ENCODE data around the gene ADCY9. TPM values are rescaled to one million over a fixed set of nuclear protein-coding genes. Genes with fewer than 3 reads are reported as not detected.
"Not testable (repeated sequence)": the region's sequence is repeated elsewhere in the genome, so short reads cannot be mapped to it uniquely, and the experiment has no call there.

The ADCY9 gene
- total RNA-seq, 2 donors from 2014 or later = 7.2 to 58.3 TPM

DNA sequence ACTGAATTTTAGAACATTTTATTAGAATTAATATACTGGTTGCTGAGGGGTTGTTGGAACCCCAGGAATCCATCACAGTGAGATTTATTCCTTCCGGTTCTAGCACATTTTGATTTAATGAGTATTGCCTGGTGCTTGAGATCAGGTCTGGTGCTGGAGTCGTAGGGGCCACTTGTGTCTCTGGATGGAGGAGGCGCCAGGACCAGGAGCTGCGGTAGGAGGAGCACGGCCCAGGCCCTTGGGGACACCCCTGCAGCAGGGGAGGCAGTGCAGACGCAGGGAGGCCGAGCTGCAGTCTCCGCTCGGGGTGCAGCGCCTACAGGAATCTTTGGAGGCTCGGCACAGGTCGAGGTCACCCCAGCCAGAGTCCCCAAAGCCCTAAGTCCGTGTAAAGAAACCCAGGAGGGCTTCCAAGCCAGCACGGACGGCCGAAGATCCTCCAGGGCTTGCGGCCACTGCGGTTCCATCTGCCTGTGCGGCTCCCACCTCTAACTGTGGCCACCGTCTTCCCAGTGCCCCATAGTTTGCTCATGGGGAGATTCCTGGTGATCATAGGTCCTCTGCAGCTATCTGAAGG lies 169.6 kb downstream of the ADCY9 start:
- no peak for TF ChIP-seq POLR2AphosphoS5 (IDR thresholded peaks at IDR 0.05)
- TF ChIP-seq, protein P1, sequence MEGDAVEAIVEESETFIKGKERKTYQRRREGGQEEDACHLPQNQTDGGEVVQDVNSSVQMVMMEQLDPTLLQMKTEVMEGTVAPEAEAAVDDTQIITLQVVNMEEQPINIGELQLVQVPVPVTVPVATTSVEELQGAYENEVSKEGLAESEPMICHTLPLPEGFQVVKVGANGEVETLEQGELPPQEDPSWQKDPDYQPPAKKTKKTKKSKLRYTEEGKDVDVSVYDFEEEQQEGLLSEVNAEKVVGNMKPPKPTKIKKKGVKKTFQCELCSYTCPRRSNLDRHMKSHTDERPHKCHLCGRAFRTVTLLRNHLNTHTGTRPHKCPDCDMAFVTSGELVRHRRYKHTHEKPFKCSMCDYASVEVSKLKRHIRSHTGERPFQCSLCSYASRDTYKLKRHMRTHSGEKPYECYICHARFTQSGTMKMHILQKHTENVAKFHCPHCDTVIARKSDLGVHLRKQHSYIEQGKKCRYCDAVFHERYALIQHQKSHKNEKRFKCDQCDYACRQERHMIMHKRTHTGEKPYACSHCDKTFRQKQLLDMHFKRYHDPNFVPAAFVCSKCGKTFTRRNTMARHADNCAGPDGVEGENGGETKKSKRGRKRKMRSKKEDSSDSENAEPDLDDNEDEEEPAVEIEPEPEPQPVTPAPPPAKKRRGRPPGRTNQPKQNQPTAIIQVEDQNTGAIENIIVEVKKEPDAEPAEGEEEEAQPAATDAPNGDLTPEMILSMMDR (IDR thresholded peaks at IDR 0.05) = no peak
- TF ChIP-seq POLR2A (IDR thresholded peaks at IDR 0.05) = no peak
- intact Hi-C loops (cut with DNase I) = no loop called here

DNA sequence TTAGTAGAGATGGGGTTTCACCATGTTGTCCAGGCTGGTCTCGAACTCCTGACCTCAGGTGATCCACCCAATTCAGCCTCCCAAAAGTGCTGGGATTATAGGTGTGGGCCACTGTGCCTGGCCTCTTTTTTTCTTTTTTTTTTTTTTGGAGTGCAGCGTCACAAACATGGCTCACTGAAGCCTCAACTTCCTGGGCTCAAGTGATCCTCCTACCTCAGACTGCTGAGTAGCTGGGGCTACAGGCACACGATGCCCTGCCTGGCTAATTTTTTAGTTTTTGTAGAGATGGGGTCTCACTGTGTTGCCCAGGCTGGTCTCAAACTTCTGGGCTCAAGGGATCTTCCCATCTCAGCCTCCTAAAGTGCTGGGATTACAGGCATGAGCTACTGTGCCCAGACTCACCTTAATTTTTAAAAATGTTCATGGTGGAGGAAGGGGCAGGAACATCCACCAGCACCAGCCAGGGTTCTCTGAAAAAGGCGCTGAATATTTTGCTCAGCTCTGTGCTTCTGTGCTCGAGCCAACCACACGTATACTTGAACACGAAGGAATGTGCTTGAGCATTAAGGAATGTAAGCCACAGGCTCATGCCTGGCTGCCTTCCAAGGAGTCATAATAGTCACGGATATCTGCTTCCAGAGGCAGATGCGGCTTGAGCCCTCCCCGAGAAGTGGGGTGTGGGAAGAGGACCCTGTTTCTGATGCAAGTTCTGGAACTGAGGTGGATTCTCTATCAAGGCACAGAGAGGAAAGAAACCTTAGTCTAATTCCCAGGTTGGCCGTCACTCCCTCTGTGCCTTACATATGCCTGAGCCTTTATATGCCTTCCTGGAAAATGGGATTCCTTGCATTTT lies 170.3 kb downstream of the ADCY9 start:
- 39% methylated on average over 11 of the region's 11 CpGs for WGBS
- peak; percentile 44 for DNase-seq (ENCODE audit: low spot score)
- intact Hi-C loops (cut with DNase I) = no loop called here

More for the DNA sequence above, 169.6 kb downstream of the ADCY9 start:
- DNase-seq (ENCODE audit: low spot score) = no peak
- no peaks in the 10 kb centered on the region for H3K27me3 ChIP-seq (replicated peaks; ENCODE audit: insufficient read depth)
- H3K4me3 ChIP-seq = no peak overlapping the region
- H3K27ac ChIP-seq = no peak overlapping the region
- 89% methylated on average over 20 of the region's 20 CpGs for WGBS
- H3K36me3 ChIP-seq = no peaks in the 10 kb centered on the region
- H3K4me1 ChIP-seq (replicated peaks) = no peaks in the 10 kb centered on the region
- no peaks in the 10 kb centered on the region for H3K9me3 ChIP-seq

DNA sequence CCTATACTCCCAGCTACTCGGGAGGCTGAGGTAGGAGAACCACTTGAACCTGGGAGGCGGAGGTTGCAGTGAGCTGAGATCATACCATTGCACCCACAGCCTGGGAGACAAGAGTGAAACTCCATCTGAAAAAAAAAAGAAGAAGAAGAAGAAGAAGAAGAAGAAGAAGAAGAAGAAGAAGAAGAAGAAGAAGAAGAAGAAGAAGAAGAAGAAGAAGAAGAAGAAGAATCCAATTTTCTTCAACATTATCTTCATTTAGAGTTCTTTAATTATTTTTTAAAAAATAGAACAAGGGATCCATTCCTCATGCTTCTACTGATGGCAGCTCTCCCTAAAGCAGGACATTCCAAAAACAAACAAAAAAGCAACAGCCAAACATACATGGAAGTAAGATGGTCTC lies 171.8 kb downstream of the ADCY9 start:
- H3K27ac ChIP-seq; H3K27me3 ChIP-seq (replicated peaks; ENCODE audit: insufficient read depth); DNase-seq (ENCODE audit: low spot score); H3K36me3 ChIP-seq; H3K4me3 ChIP-seq; H3K9me3 ChIP-seq; intact Hi-C loops (cut with DNase I); H3K4me1 ChIP-seq (replicated peaks): not testable (repeated sequence)
- WGBS = 98% methylated on average over 2 of the region's 2 CpGs

More for the DNA sequence above, 170.3 kb downstream of the ADCY9 start:
- Histone ChIP-seq H3K27me3 (replicated peaks; ENCODE audit: insufficient read depth) (no peaks in the 10 kb centered on the region), H3K36me3 (no peaks in the 10 kb centered on the region), H3K27ac (no peak overlapping the region), H3K9me3 (no peaks in the 10 kb centered on the region), H3K4me1 (replicated peaks) (no peaks in the 10 kb centered on the region), H3K4me3 (no peak overlapping the region)
- no peak for TF ChIP-seq POLR2A (IDR thresholded peaks at IDR 0.05)
- TF ChIP-seq POLR2AphosphoS5 (IDR thresholded peaks at IDR 0.05) = no peak
- TF ChIP-seq, protein P1 (IDR thresholded peaks at IDR 0.05) = no peak

DNA sequence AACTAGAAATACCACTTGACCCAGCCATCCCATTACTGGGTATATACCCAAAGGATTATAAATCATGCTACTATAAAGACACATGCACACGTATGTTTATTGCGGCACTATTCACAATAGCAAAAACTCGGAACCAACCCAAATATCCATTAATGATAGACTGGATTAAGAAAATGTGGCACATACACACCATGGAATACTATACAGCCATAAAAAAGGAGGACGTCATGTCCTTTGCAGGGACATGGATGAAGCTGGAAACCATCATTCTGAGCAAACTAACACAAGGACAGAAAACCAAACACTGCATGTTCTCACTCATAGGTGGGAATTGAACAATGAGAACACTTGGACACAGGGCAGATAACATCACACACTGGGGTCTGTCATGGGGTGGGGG lies 174.1 kb downstream of the ADCY9 start:
- H3K4me3 ChIP-seq; H3K27ac ChIP-seq; intact Hi-C loops (cut with DNase I); DNase-seq (ENCODE audit: low spot score); H3K27me3 ChIP-seq (replicated peaks; ENCODE audit: insufficient read depth); H3K36me3 ChIP-seq; H3K9me3 ChIP-seq; H3K4me1 ChIP-seq (replicated peaks): not testable (repeated sequence)
- 95% methylated on average over 4 of the region's 4 CpGs for WGBS

DNA sequence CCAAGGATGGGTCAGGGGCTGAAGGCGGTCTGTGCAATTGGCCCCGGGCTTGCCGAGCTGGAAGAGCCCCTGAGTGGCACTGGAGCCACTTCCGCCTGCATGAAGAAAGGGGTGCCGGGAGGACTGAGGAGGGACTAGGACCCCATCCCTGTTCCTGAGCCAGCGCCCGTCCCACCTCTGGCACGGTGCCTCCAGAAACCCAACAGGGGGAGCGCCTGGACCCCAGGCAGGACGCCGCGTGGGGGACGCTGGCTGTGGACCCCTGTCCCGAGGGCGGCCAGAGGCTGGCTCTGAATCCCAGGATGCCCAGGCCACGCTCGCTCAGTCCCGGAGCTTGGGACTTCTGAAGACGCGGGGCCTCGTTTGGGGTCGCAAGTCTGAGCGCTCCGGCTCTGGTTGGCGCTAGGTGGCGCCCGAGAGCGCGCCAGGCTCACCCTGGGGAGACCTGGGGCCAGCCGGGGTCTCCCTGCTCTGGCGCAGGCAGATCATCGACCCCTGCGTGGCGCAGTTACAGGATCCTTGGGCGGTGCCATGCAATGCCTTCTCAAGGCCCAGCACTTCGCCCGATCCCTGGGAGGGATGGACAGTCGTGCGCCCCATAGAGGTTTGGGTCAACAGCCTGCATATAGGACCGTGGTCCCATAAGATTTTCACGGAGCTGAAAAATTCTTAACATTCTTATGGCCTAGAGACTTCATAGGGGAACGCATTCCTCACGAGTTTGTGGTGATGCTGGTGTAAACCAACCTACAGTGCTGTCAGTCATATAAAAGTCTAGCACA lies 177.2 kb downstream of the ADCY9 start:
- Histone ChIP-seq H3K27ac (no peak overlapping the region), H3K9me3 (no peaks in the 10 kb centered on the region), H3K4me3 (peak overlapping the region; percentile 20 to 30), H3K4me1 (replicated peaks) (no peaks in the 10 kb centered on the region), H3K27me3 (replicated peaks; ENCODE audit: insufficient read depth) (no peaks in the 10 kb centered on the region), H3K36me3 (no peaks in the 10 kb centered on the region)
- 8% methylated on average over 42 of the region's 43 CpGs for whole genome bisulfite sequencing
- DNase-seq (ENCODE audit: low spot score) = no peak
- TF ChIP-seq POLR2A (IDR thresholded peaks at IDR 0.05) (no peak), POLR2AphosphoS5 (IDR thresholded peaks at IDR 0.05) (no peak)
- TF ChIP-seq, protein P1 (IDR thresholded peaks at IDR 0.05) = peak; percentile 54 to 72 (median 64)
- intact Hi-C loops (cut with DNase I) = no loop called here
